Keratinocyte (primary cell): ENCODE data around the gene TEN1.

Source experiments
- CTCF ChIP-seq, 3 experiments: IDR thresholded peaks in 1 of 3; conservative IDR thresholded peaks in 1 of 3; optimal IDR thresholded peaks in 1 of 3; 2 replicates in 2 of 3; 3 replicates in 1 of 3; pipeline versions ENCODE3 to v1.5.1; 2011; ENCODE audit warnings: low read length in 3 of 3, mild to moderate bottlenecking in 3 of 3, moderate library complexity in 2 of 3, control low read depth in 1 of 3, inconsistent platforms in 1 of 3; ENCODE audit not compliant: insufficient read depth in 2 of 3; ENCODE audit errors: extremely low read depth in 1 of 3
- EZH2 ChIP-seq: IDR thresholded peaks from one replicate; pipeline ENCODE4 v1.6.1; 2012; ENCODE audit warnings: inconsistent platforms, mild to moderate bottlenecking, low read length, moderate library complexity

- no peak for TF ChIP-seq CTCF (optimal IDR thresholded peaks at IDR 0.05 in 1 of 3, IDR thresholded peaks at IDR 0.05 in 1 of 3, conservative IDR thresholded peaks at IDR 0.05 in 1 of 3; ENCODE audit: extremely low read depth in 1 of 3, insufficient read depth in 2 of 3, low read length in 3 of 3)
- TF ChIP-seq EZH2, result no peak
Measured at GRCh38 chr17:76002100-76002499, 23.1 kb downstream of the TEN1 start.
